HG03342 (cell line): ENCODE measurements around the gene PARS2.
A peak's percentile ranks its signal among the peaks of the same experiment; 100 is the strongest.
"Not testable (repeated sequence)": the region's sequence is repeated elsewhere in the genome, so short reads cannot be mapped to it uniquely, and the experiment has no call there.

Experiments used
- ATAC-seq: cut with Tn5 transposase; IDR thresholded peaks from one replicate; pipeline ENCODE4 v1.9.1; 2021; ENCODE audit warnings: mild to moderate bottlenecking, moderate library complexity; ENCODE audit not compliant: unreplicated experiment

Gene PARS2

GRCh38 chr1:54775828-54776721 is 11.8 kb upstream of the PARS2 start:
- not testable (repeated sequence) for ATAC-seq

- no peak for ATAC-seq
Measured at GRCh38 chr1:54774820-54775498, 10.6 kb upstream of the PARS2 start.

- ATAC-seq = no peak
Measured at GRCh38 chr1:54772951-54773350, 8.6 kb upstream of the PARS2 start.

GRCh38 chr1:54768093-54768492 is 3.8 kb upstream of the PARS2 start:
- no peak for ATAC-seq

- no peak for ATAC-seq
Measured at GRCh38 chr1:54767526-54767925, 3.2 kb upstream of the PARS2 start.

- no peak for ATAC-seq
Measured at GRCh38 chr1:54766726-54767125, 2.4 kb upstream of the PARS2 start.

- ATAC-seq = peak; percentile 16
Measured at GRCh38 chr1:54764922-54765561, 719 bp upstream of the PARS2 start.

GRCh38 chr1:54763816-54764132 is 549 bp downstream of the PARS2 start:
- no peak for ATAC-seq

- no peak for ATAC-seq
Measured at GRCh38 chr1:54758678-54759348, 5.5 kb downstream of the PARS2 start.

- no peak for ATAC-seq
Measured at GRCh38 chr1:54757833-54758232, 6.5 kb downstream of the PARS2 start.

GRCh38 chr1:54754486-54755285 is 9.6 kb downstream of the PARS2 start:
- no peak for ATAC-seq

GRCh38 chr1:54754045-54754444 is 10.3 kb downstream of the PARS2 start:
- no peak for ATAC-seq

- ATAC-seq = no peak
Measured at GRCh38 chr1:54751426-54751825, 12.9 kb downstream of the PARS2 start.

- ATAC-seq = no peak
Measured at GRCh38 chr1:54750596-54750995, 13.7 kb downstream of the PARS2 start.

- no peak for ATAC-seq
Measured at GRCh38 chr1:54748094-54748835, 16.1 kb downstream of the PARS2 start.

- ATAC-seq = no peak
Measured at GRCh38 chr1:54745864-54746263, 18.5 kb downstream of the PARS2 start.

- no peak for ATAC-seq
Measured at GRCh38 chr1:54745274-54745673, 19.0 kb downstream of the PARS2 start.

GRCh38 chr1:54744696-54745095 is 19.6 kb downstream of the PARS2 start:
- no peak for ATAC-seq

GRCh38 chr1:54743416-54744226 is 20.7 kb downstream of the PARS2 start:
- no peak for ATAC-seq
